DND-41 (cell line): ENCODE measurements around the gene ABLIM3.

Source experiments
- ATAC-seq: fragments of 200-7000 bp; cut with Tn5 transposase; 3 replicates; pipeline ENCODE4 v1.9.1; 2021; ENCODE audit warnings: low read depth; ENCODE audit not compliant: insufficient read depth
- DNase-seq: peaks from one replicate; pipeline ENCODE4 v3.0.0-alpha.2; 2020
- H2AFZ ChIP-seq: 2 replicates; pipeline ENCODE4 v1.6.0; 2012; ENCODE audit warnings: low read depth, low read length
- H3K27ac ChIP-seq: 2 replicates; pipeline ENCODE4 v1.5.1; 2012; ENCODE audit warnings: low read length, inconsistent platforms
- H3K27me3 ChIP-seq: fragments of 200-600 bp; sonication (generic); 2 replicates; pipeline ENCODE4 v1.6.0; 2012; ENCODE audit warnings: low read length, mild to moderate bottlenecking, inconsistent platforms; ENCODE audit not compliant: insufficient read depth, poor library complexity
- H3K36me3 ChIP-seq: 2 replicates; pipeline ENCODE4 v1.5.1; 2012; ENCODE audit warnings: low read length, inconsistent platforms; ENCODE audit not compliant: insufficient read depth
- H3K4me1 ChIP-seq: 2 replicates; pipeline ENCODE4 v1.5.1; 2012; ENCODE audit warnings: mild to moderate bottlenecking, low read length; ENCODE audit not compliant: insufficient read depth
- H3K4me2 ChIP-seq: 2 replicates; pipeline ENCODE4 v1.6.0; 2012; ENCODE audit warnings: mild to moderate bottlenecking, moderate library complexity, low read length, inconsistent platforms; ENCODE audit not compliant: insufficient read depth
- H3K4me3 ChIP-seq, 2 experiments: fragments of 200-600 bp in 1 of 2; shearing (Covaris generic) in 1 of 2; 2 replicates each; pipeline ENCODE4 v1.5.1; 2012 to 2016; ENCODE audit warnings: inconsistent platforms in 2 of 2, low read length in 2 of 2, mild to moderate bottlenecking in 2 of 2, low read depth in 1 of 2, moderate library complexity in 1 of 2
- H3K79me2 ChIP-seq: 2 replicates; pipeline ENCODE4 v1.6.0; 2012; ENCODE audit warnings: low read length, inconsistent platforms; ENCODE audit not compliant: insufficient read depth
- H3K9ac ChIP-seq: 2 replicates; pipeline ENCODE4 v1.6.0; 2012; ENCODE audit warnings: low read depth, mild to moderate bottlenecking, inconsistent platforms, low read length, moderate library complexity
- H3K9me3 ChIP-seq: 2 replicates; pipeline ENCODE4 v1.5.1; 2012; ENCODE audit warnings: low read length, moderate library complexity, mild to moderate bottlenecking, inconsistent platforms; ENCODE audit not compliant: insufficient read depth, severe bottlenecking
- H4K20me1 ChIP-seq: 2 replicates; pipeline ENCODE4 v1.6.0; 2012; ENCODE audit warnings: low read length; ENCODE audit not compliant: insufficient read depth
- CTCF ChIP-seq: IDR thresholded peaks from 2 replicates; pipeline ENCODE4 v1.5.1; 2012; ENCODE audit warnings: borderline replicate concordance, low read length, moderate library complexity, mild to moderate bottlenecking; ENCODE audit not compliant: poor library complexity, severe bottlenecking; ENCODE audit errors: extremely low read depth
- EZH2 ChIP-seq: IDR thresholded peaks from 3 replicates; pipeline ENCODE4 v1.6.1; 2012; ENCODE audit warnings: borderline replicate concordance, low read depth, mild to moderate bottlenecking, moderate library complexity, low read length, inconsistent platforms; ENCODE audit not compliant: severe bottlenecking

Gene ABLIM3

DNA sequence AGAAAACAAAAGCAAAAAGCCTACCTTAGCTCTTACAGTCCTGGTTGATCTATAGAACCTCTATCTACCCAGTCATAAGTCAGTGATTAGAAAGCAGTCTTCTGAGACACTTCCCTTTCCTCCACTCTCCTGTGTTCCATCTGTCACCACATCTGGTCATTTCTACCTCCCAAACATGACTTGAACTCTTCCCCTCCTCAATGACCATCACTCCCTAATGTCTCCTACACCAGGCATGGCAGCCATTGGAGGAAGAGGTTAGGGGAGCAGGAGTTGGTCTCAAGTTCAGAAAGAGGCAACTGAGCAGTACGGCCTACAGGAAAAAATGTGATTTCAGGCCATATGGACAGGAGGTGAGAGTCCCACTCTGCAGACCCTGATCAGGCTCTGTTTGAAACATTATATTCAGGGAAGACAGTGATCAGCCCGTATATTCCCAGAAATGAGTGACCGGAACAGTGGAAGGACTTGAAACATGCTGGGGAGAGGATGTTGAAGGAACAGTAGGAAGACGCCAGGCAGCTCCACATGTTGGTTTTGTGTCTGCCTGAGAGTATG lies 12.0 kb downstream of the ABLIM3 start:
- DNase-seq (no peak), ATAC-seq (no peak)
- Histone ChIP-seq H3K4me2 (no peak overlapping the region), H3K4me1 (no peaks in the 10 kb centered on the region), H4K20me1 (no peaks in the 10 kb centered on the region), H3K36me3 (no peaks in the 10 kb centered on the region), H3K9me3 (no peaks in the 10 kb centered on the region), H3K27ac (no peak overlapping the region), H3K27me3 (peaks cover 14% of the 10 kb centered on the region), H3K4me3 (no peak overlapping the region), H2AFZ (no peak overlapping the region), H3K79me2 (no peaks in the 10 kb centered on the region), H3K9ac (no peak overlapping the region)
- no peak for TF ChIP-seq EZH2
- no peak for TF ChIP-seq CTCF

DNA sequence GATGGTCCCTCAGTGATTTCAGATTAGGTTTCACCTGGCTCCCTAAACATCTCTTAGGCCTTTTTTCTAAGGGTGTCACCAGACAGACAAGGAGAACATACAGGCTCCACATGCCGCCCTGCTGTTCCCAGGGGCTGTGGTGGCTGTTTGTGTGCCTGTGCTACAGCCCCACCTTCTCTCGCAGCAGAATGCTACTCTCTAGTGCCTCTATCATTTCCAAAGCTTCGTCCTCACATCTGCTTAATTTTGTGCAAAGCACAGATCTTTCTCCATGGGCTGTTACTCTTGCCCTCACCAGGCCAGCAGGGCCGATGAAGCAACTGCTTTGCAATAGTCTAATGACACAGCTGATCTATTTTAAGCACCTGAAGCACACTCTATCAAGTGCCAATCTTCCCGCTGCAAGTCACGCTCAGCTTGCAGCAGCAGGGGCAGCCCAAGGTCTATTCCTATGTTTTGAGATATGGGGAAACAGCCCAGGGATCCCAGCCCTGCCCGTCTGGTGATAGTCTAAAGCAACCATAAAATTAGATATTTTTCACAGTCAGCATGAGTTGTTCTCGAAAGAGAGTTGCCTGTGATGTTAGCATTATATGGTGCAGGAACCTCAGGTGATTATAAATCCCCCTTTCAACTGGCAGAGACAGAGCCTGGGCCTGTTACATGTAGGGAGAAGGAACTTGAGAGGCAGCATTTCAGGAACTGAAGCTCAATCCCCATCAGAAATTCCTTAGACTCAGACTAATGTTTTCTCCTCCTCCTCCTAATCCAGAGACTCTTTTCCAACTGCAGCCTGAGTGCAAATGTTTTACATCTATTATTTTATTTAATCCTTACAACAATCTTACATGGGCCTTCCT lies 12.7 kb downstream of the ABLIM3 start:
- Histone ChIP-seq H3K79me2 (no peaks in the 10 kb centered on the region), H3K4me3 (no peak overlapping the region), H3K36me3 (no peaks in the 10 kb centered on the region), H3K9me3 (no peaks in the 10 kb centered on the region), H3K27me3 (peaks cover 14% of the 10 kb centered on the region), H3K4me1 (no peaks in the 10 kb centered on the region), H4K20me1 (no peaks in the 10 kb centered on the region), H2AFZ (no peak overlapping the region), H3K9ac (no peak overlapping the region), H3K4me2 (no peak overlapping the region), H3K27ac (no peak overlapping the region)
- DNase-seq, result no peak
- no peak for TF ChIP-seq EZH2
- no peak for TF ChIP-seq CTCF
- no peak for ATAC-seq

DNA sequence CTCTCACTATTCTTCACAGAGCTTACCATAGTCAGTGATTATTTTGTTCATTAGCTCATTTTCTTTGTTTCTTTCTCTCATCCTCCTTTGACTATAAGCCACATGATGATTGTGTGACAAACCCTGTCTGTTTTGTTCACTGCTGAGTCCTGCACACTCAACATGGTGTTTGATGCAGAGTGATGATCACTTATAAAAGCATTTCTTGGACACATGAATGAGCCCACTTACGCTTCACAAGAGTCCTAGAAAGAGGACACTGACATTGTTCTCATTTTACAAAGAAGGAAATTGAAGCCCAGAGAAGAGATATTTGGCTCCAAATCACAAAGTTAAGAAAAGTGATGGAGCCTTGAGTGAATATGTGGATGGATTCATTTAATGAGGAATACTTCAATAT lies 13.4 kb downstream of the ABLIM3 start:
- Histone ChIP-seq H3K9me3 (no peaks in the 10 kb centered on the region), H3K4me2 (no peak overlapping the region), H3K36me3 (no peaks in the 10 kb centered on the region), H3K79me2 (no peaks in the 10 kb centered on the region), H3K4me3 (no peak overlapping the region), H3K27ac (no peak overlapping the region), H3K4me1 (no peaks in the 10 kb centered on the region), H3K27me3 (peaks cover 14% of the 10 kb centered on the region), H4K20me1 (no peaks in the 10 kb centered on the region), H2AFZ (no peak overlapping the region), H3K9ac (no peak overlapping the region)
- TF ChIP-seq EZH2 (no peak), CTCF (no peak)
- no peak for ATAC-seq
- no peak for DNase-seq
